PC-9 (cell line): ENCODE measurements around the gene OPA1.

ENCODE experiments used
- EZH2 ChIP-seq: fragments of 200-600 bp; sonication (generic); IDR thresholded peaks from 2 replicates; pipeline ENCODE4 v1.8.0; 2017; ENCODE audit warnings: antibody characterized with exemption, low read depth
- TF ChIP-seq, protein P1 (sequence below): fragments of 200-600 bp; sonication (generic); conservative IDR thresholded peaks from 2 replicates; pipeline ENCODE4 v1.6.1; 2017; ENCODE audit warnings: mixed run types, antibody characterized with exemption, mild to moderate bottlenecking, moderate library complexity

DNA sequence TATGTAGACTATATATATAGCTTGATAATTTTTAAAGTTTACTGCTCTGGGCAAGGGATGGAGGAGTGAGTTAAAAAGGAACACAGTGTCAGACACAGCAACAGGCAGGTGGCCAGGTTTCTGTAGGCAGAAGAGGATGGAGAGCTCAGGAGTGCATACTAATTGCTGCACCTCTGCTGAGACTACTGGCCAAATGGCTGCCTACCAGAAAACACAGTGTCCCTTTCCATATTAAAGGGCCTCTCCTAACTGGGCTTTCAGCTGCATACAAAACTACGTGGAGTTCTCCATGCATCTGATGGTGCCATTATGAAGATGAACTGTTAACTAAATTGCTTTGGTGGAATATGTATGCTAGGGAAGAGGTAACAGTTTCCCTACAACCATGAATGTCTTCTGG is 40.1 kb upstream of the OPA1 start:
- TF ChIP-seq, protein P1, sequence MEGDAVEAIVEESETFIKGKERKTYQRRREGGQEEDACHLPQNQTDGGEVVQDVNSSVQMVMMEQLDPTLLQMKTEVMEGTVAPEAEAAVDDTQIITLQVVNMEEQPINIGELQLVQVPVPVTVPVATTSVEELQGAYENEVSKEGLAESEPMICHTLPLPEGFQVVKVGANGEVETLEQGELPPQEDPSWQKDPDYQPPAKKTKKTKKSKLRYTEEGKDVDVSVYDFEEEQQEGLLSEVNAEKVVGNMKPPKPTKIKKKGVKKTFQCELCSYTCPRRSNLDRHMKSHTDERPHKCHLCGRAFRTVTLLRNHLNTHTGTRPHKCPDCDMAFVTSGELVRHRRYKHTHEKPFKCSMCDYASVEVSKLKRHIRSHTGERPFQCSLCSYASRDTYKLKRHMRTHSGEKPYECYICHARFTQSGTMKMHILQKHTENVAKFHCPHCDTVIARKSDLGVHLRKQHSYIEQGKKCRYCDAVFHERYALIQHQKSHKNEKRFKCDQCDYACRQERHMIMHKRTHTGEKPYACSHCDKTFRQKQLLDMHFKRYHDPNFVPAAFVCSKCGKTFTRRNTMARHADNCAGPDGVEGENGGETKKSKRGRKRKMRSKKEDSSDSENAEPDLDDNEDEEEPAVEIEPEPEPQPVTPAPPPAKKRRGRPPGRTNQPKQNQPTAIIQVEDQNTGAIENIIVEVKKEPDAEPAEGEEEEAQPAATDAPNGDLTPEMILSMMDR: no peak
- no peak for TF ChIP-seq EZH2
